SK-N-SH (cell line): ENCODE data around the gene ATP1B1.
"Not testable (repeated sequence)": the region's sequence is repeated elsewhere in the genome, so short reads cannot be mapped to it uniquely, and the experiment has no call there.

Experiments used
- POLR2AphosphoS5 ChIP-seq: IDR thresholded peaks from 2 replicates; pipeline ENCODE4 v1.6.1; 2012; ENCODE audit warnings: low read depth, low read length
- RAD21 ChIP-seq: IDR thresholded peaks from 2 replicates; pipeline ENCODE4 v1.6.1; 2012; ENCODE audit warnings: mild to moderate bottlenecking, low read length
- TCF12 ChIP-seq: IDR thresholded peaks from 2 replicates; pipeline ENCODE4 v1.4.0; 2012

- not testable (repeated sequence) for TF ChIP-seq POLR2AphosphoS5, TCF12, RAD21
These were observed 19.1 kb downstream of the ATP1B1 start for GRCh38 chr1:169125597-169125996.
